SU-DHL-6 (cell line): Measurements from ENCODE around the gene VAMP3.

Experiments
- H2AFZ ChIP-seq: fragments of 200-600 bp; sonication (generic); 2 replicates; pipeline ENCODE4 v1.6.1; 2014; ENCODE audit warnings: low read depth, mild to moderate bottlenecking, moderate library complexity, mixed read lengths, antibody characterized with exemption, low read length; ENCODE audit not compliant: severe bottlenecking
- H3F3A ChIP-seq: fragments of 200-600 bp; shearing (Covaris generic); 2 replicates; pipeline ENCODE4 v1.6.0; 2016; ENCODE audit warnings: antibody characterized with exemption, mild to moderate bottlenecking; ENCODE audit not compliant: insufficient read depth
- H3K27ac ChIP-seq: fragments of 200-600 bp; sonication (generic); 2 replicates; pipeline ENCODE4 v1.5.1; 2016; ENCODE audit warnings: low read depth, mild to moderate bottlenecking, low read length, moderate library complexity, mixed read lengths
- H3K27me3 ChIP-seq: fragments of 200-600 bp; sonication (generic), shearing (Covaris generic); 2 replicates; pipeline ENCODE4 v1.6.0; 2014; ENCODE audit warnings: mild to moderate bottlenecking, low read length
- H3K36me3 ChIP-seq: fragments of 200-600 bp; sonication (generic); 2 replicates; pipeline ENCODE4 v1.6.1; 2014; ENCODE audit warnings: mild to moderate bottlenecking, low read length, mixed read lengths
- H3K4me2 ChIP-seq: fragments of 300-600, 200-600 bp; shearing (Covaris generic), sonication (generic); 2 replicates; pipeline ENCODE4 v1.6.0; 2014; ENCODE audit warnings: low read length, low read depth, mild to moderate bottlenecking; ENCODE audit not compliant: poor library complexity, severe bottlenecking
- H3K4me3 ChIP-seq: fragments of 200-600 bp; sonication (generic); 2 replicates; pipeline ENCODE4 v1.5.1; 2014; ENCODE audit warnings: antibody characterized with exemption, low read length, mild to moderate bottlenecking, mixed read lengths; ENCODE audit not compliant: insufficient read depth, poor library complexity, severe bottlenecking
- H3K79me2 ChIP-seq: fragments of 200-600 bp; sonication (generic); 2 replicates; pipeline ENCODE4 v1.6.1; 2014; ENCODE audit warnings: mild to moderate bottlenecking, low read length, moderate library complexity; ENCODE audit not compliant: insufficient read depth
- H3K9ac ChIP-seq: fragments of 200-600 bp; sonication (generic); 2 replicates; pipeline ENCODE4 v1.7.0; 2014; ENCODE audit warnings: mild to moderate bottlenecking, low read length
- H3K9me2 ChIP-seq: fragments of 200-600 bp; sonication (generic); replicated peaks from 2 replicates; pipeline ENCODE4 v1.6.1; 2014; ENCODE audit warnings: low read length; ENCODE audit not compliant: insufficient read depth
- H3K9me3 ChIP-seq: fragments of 200-600 bp; sonication (generic); 2 replicates; pipeline ENCODE4 v1.6.1; 2014; ENCODE audit warnings: low read length, mixed read lengths; ENCODE audit not compliant: insufficient read depth
- H4K20me1 ChIP-seq: fragments of 200-600 bp; sonication (generic); 2 replicates; pipeline ENCODE4 v1.6.1; 2014; ENCODE audit warnings: low read depth, mild to moderate bottlenecking, antibody characterized with exemption, low read length, moderate library complexity, mixed read lengths
- EZH2phosphoT487 ChIP-seq: fragments of 200-600 bp; sonication (generic), shearing (Covaris generic); conservative IDR thresholded peaks from 2 replicates; pipeline ENCODE4 v1.6.1; 2018; ENCODE audit warnings: mild to moderate bottlenecking, antibody characterized with exemption, low read length, moderate library complexity, mixed read lengths
- TF ChIP-seq, protein P1 (sequence below): fragments of 200-600 bp; sonication (generic); IDR thresholded peaks from one replicate; pipeline ENCODE4 v1.5.1; 2017; ENCODE audit warnings: antibody characterized with exemption, mild to moderate bottlenecking, low read length, moderate library complexity; ENCODE audit not compliant: insufficient read depth, poor library complexity, severe bottlenecking

Gene VAMP3

GRCh38 chr1:7777591-7777990, 6.5 kb downstream of the VAMP3 start:
- Histone ChIP-seq H3K9me2 (no peaks in the 10 kb centered on the region), H3K9me3 (no peaks in the 10 kb centered on the region), H3K36me3 (peaks cover 9% of the 10 kb centered on the region; the same call in 1 of the 2 replicates), H2AFZ (no peak overlapping the region), H3K4me3 (no peak overlapping the region), H3K27ac (no peak overlapping the region), H3F3A (peaks cover 2% of the 10 kb centered on the region; the same call in 1 of the 2 replicates), H3K27me3 (no peaks in the 10 kb centered on the region), H3K79me2 (no peaks in the 10 kb centered on the region), H3K4me2 (no peak overlapping the region), H3K9ac (no peak overlapping the region), H4K20me1 (no peaks in the 10 kb centered on the region)
- TF ChIP-seq EZH2phosphoT487: no peak
- TF ChIP-seq, protein P1, sequence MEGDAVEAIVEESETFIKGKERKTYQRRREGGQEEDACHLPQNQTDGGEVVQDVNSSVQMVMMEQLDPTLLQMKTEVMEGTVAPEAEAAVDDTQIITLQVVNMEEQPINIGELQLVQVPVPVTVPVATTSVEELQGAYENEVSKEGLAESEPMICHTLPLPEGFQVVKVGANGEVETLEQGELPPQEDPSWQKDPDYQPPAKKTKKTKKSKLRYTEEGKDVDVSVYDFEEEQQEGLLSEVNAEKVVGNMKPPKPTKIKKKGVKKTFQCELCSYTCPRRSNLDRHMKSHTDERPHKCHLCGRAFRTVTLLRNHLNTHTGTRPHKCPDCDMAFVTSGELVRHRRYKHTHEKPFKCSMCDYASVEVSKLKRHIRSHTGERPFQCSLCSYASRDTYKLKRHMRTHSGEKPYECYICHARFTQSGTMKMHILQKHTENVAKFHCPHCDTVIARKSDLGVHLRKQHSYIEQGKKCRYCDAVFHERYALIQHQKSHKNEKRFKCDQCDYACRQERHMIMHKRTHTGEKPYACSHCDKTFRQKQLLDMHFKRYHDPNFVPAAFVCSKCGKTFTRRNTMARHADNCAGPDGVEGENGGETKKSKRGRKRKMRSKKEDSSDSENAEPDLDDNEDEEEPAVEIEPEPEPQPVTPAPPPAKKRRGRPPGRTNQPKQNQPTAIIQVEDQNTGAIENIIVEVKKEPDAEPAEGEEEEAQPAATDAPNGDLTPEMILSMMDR: no peak

DNA sequence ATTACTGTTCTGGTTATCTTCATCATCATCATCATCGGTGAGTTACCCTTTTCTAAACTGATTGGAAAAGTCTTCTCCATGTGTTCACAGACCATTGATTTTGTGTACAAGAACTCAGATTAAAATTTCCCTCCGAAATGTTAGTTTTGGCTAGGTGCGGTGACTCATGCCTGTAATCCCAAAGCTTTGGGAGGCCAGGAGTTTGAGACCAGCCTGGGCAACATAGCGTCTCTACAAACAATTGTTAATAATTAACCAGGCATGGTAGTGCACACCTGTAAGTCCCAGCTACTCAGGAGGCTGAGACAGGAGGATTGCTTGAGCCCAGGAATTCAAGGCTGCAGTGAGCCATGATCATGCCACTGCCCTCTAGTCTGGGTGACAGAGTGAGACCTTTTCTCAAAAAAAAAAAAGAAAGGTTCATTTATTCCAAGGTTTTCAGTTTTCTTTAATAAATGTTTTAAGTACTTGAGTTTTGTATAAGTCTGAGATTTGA, 7.1 kb downstream of the VAMP3 start:
- TF ChIP-seq EZH2phosphoT487: no peak
- TF ChIP-seq, protein P1: no peak
- no peak overlapping the region for H3K4me2 ChIP-seq
- H3K27me3 ChIP-seq: no peaks in the 10 kb centered on the region
- H3K27ac ChIP-seq: no peak overlapping the region
- H3F3A ChIP-seq: peaks cover 7% of the 10 kb centered on the region; the same call in 1 of the 2 replicates
- no peak overlapping the region for H3K9ac ChIP-seq
- H3K9me3 ChIP-seq: no peaks in the 10 kb centered on the region
- H3K4me3 ChIP-seq: no peak overlapping the region
- no peaks in the 10 kb centered on the region for H4K20me1 ChIP-seq
- H3K36me3 ChIP-seq: peaks cover 9% of the 10 kb centered on the region; the same call in 1 of the 2 replicates
- H3K9me2 ChIP-seq: no peaks in the 10 kb centered on the region
- no peaks in the 10 kb centered on the region for H3K79me2 ChIP-seq
- no peak overlapping the region for H2AFZ ChIP-seq

GRCh38 chr1:7780976-7781375, 9.9 kb downstream of the VAMP3 start:
- Histone ChIP-seq H3K9ac (no peak overlapping the region), H3K27me3 (no peaks in the 10 kb centered on the region), H3F3A (peaks cover 7% of the 10 kb centered on the region; the same call in 1 of the 2 replicates), H3K4me2 (no peak overlapping the region), H3K9me2 (no peaks in the 10 kb centered on the region), H3K79me2 (no peaks in the 10 kb centered on the region), H3K36me3 (peaks cover 6% of the 10 kb centered on the region; the same call in 1 of the 2 replicates), H3K4me3 (no peak overlapping the region), H3K27ac (no peak overlapping the region), H4K20me1 (no peaks in the 10 kb centered on the region), H3K9me3 (no peaks in the 10 kb centered on the region), H2AFZ (no peak overlapping the region)
- TF ChIP-seq, protein P1: no peak
- TF ChIP-seq EZH2phosphoT487: no peak
